ENCODE measurements around the gene GDF15.
A peak's percentile ranks its signal among the peaks of the same experiment; 100 is the strongest.
"Not testable (repeated sequence)": the region's sequence is repeated elsewhere in the genome, so short reads cannot be mapped to it uniquely, and the experiment has no call there.

The GDF15 gene

DNA sequence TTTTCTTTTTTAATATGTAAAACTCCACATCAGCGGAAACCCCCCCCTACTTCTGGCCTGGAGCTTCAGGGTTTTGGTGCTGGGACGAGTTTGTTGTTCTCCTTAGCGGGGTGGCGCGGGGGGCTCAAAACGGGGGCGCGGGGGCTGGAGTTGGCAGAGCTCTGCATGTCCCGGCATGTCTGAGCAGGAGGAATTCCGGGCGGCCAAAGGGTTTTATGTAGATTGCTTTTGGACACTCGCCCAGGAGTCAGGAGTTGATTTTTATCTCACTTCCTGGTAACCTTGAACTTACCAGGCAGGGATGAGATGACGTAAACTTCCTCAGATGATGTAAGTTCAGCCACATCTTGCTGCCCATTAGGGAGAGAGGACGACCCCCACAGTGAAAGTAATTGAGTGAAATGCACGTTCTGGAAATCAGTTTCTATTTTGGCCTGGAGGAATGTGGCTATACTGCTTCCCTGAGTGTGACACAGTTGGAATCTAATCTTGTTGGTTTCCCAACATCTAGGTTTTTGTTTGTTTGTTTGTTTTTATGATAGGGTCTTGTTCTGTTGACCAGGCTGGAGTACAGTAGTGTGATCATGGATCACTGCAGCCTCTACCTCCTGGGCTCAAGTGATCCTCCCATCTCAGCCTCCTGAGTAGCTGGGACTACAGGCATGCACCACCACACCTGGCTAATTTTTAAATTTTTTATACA lies 21.0 kb upstream of the GDF15 start:
- DNase-seq, result no peak

DNA sequence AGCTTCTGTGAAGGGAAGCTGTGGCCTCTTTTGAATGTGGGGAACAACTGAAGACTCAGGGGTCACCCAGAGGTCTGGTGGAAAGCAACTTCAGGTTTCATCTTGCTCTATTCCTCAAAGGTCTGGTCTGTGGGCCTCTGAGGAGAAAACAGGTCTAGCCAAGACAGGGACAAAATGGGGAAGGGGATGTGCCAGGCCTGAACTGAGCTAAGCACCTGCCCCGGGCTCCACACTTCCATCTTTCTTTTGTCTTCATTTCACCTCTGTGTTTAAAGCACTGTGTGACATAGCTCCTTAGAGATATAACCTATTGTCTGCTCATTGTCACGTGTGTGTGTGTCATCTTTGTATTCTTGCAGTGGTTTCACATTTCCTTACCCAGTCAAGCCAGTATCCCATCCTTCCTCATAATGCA lies 19.9 kb upstream of the GDF15 start:
- DNase-seq, result no peak

DNA sequence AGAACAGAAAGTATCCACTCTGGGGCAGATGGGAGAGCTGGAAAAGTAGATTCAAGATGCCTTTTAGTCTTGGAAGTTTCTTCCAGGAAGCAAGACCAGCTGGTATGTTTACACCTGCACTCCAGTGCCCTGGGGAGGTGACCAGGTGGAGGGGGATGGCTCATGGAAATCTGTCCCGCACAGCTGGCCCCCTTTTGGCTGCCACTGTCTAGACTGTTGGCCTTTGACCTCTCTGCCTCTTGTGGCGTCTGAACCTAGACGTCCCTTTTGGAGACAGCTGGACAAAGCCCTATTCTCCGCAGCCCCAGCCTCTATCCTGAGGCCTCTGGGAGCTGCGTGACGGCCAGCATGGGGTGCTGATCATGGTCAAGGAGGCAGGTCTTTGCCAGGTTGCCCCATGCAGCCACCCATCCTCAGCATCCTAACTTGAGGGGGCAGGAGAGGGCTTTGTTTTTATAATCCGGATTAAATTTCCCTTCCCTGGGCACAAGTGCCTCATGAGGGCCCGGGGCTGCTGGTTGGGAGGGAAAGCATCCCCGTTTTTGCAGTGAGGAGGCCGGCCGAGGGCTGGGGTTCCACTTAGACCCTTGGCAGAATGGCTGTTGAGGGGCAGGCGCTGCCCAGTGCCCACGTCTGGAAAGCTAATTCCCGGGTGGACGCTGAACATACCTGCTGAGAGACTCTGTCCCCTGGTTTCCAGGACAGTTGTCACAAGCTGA lies 17.3 kb upstream of the GDF15 start:
- DNase-seq, result no peak

DNA sequence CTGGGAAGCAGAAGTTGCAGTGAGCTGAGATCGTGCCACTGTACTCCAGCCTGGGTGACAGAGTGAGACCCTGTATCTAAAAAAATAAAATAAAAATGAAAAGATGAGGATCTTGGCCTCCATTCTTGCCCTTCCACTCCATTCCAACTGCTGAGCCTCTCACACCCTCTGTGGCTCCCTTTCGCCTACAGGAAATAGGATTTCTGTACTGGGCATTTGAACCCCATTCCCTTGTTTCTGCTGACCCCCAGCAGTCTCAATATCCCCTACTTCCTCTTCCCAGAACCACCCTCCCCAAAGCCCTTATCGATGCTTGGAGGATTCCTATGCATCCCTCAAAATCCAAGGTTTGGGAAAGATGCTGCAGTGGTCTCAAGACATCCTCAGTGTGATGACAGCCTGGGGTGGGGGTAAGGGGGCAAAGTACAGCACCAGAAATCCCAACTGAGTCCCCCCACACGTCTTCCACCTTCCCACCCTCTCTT lies 12.5 kb upstream of the GDF15 start:
- DNase-seq, result no peak

DNA sequence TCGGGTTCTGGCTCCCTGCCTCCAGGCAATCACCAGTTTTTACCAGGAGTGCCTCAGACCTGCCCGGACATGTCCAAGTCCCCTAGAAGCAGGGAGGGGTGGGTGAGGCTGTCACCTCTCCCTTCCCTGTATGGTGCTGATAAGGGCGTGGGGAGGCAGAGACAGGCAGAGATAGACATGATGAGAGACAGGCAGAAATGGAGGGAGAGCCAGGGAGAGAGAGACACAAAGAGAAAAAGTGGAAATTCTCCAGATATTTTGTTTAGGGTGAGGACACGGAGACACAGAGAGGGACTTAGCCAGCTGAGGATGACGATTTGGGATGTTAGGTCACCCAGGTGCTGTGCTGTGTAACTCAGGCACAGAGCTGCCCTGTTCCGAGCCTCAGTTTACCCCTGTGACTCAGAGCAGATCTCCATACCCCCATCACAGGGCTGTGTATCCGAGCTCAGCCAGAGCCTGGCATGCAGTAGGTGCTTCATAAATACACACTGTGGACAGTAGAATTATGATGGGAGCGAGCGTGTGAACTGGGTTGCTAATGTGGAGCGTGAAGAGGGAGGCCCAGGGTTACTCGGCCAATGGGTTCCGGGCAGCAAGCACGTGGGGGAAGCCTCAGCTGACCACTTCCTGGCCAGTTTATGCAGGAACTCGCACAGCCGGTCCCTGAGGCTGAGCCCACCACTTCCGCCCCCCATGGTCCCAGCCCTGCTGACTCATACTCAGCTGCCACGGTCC lies 11.9 kb upstream of the GDF15 start:
- DNase-seq, result peak; percentile 10

DNA sequence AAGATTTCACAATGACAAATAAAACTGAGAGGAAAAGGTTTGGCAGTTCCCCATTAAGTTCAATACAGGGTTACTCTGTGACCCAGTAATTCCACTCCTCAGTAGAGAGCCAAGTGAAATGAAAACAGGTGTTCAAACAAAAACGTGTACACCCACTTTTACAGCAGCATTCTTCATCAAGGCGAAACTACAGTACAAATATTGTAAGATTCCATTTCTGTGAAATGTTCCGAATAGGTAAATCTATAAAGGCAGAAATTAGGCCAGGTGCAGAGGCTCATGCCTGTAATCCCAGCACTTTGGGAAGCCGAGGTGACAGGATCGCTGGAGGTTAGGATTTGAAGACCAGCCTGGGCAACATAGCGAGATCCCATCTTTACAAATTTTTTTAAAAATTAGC lies 8.9 kb upstream of the GDF15 start:
- no peak for DNase-seq

DNA sequence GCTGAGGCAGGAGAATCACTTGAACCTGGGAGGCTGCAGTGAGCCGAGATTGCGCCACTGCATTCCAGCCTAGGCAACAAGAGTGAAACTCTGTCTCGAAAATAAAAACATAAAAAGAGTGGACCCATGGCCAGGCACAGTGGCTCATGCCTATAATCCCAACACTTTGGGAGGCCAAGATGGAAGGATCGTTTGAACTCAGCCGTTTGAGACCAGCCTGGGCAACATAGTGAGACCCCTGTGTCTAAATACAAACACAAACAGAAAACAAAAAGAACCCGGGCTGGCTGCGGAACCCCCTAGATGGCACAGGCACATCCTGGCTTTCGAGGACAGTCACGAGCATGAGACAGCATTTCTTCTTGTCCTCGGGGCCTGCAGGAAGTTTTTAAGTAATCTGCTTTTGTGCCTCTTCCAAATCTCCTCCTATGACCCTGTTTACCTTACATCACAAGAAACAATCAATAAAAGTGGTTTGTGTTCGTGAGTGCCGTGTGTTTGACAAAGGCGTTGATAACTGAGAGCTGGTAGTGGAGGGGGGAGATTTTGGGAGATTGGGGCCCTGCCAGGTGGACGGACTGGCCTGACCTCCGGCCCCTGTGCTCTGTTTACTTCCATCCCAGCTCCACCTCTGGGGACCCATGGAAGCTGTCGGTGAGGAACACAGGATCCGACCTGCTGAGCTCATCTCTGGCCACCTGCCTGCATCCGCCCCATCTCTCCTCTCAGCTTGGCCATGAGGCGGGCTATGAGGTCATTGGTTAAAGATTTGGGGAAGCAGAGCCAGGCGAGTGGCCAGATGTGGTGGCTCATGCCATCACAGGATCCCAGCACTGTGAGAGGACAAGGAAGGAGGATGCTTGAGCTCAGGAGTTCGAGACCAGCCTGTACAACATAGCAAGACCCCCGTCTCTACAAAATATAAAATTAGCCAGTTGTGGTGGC lies 5.9 kb upstream of the GDF15 start:
- DNase-seq, result no peak

DNA sequence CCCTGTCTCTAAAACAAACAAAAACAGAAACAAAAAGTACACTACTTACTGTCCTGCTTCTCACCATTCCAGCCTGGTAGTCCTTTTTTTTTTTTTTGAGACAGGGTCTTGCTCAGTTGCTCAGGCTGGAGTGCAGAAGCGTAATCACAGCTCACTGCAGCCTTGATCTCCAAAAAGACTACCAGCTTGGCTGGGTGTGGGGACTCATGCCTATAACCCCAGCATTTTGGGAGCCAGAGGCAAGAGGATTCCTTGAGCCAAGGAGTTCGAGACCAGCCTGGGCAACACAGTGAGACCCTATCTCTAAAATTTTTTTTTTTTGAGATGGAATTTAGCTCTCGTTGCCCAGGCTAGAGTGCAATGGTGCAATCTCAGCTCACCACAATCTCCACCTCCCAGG lies 5.1 kb upstream of the GDF15 start:
- no peak for DNase-seq

DNA sequence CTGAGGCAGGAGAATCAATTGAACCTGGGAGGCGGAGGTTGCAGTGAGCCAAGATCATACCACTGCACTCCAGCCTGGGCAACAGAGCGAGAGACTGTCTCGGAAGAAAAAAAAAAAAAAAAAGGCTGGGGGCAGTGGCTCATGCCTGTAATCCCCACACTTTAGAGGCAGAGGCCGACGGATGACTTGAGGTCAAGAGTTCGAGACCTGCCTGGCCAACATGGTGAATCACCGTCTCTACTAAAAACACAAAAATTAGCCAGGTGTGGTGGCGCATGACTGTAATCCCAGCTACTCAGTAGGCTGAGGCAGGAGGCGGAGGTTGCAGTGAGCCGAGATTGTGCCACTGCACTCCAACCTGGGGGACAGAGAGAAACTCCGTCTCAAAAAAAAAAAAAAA lies 2.3 kb upstream of the GDF15 start:
- not testable (repeated sequence) for DNase-seq

DNA sequence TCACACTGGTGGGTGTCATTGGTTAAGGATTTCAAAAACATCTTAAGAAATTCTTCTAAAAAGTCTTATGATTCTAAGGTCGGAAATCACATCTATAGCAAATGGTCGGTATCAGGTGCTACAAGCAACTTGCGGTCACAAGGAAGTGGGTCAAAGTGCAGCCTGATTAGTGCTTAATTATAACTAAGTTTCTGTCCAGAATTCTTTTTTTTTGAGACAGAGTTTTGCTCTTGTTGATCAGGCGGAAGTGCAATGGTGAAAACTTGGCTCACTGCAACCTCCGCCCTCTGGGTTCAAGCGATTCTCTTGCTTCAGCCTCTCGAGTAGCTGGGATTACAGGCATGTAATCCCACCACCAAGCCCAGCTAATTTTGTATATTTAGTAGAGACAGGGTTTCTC lies 1.2 kb upstream of the GDF15 start:
- no peak for DNase-seq

DNA sequence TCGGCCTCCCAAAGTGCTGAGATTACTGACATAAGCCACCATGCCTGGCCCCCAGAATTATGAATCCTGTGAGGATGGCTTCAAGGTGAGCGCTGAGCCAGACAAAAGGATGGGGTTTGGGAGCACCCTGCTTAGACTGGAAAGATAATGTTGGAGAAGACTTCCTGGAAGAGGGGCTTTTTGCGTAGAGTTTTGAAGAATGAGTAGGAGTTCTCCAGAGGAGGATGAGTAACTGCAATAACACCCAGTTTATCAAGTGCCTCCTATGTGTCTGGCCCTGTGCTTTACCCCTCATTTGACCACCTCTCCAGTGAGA lies 641 bp upstream of the GDF15 start:
- no peak for DNase-seq

DNA sequence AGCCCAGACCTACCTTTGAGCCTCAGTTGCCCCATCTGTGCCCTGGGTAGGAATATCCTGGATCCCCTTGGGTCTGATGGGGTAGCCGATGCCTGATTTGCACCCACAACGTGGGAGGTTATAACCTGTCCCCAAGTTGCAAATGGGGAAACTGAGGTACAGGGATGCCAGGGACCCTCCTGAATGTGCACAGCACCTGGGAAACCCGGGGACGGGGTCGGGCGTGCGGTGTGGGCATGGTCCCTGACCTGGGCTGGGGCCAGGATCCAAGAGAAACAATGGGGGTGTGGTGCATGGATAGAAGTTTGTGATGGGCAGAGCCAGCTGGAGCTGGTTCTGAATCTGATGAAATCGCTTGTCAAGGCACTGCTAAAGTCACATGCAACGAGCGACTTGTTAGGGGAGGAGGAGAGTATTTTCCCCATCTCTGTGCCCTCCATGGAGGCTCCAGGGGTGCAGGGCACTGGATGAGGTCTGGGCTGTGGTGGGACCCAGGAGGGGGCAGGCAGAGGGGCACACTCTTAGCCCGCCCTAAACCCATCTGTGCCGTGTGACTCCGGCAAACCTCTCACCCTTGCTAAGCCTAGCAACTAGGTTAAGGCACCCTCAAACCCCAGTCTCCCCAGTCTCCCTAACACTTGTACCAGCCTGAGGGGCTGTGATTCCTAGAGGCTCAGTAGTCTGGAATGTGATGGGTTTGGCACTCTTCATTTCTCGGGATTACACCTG lies 749 bp downstream of the GDF15 start:
- DNase-seq, result no peak

DNA sequence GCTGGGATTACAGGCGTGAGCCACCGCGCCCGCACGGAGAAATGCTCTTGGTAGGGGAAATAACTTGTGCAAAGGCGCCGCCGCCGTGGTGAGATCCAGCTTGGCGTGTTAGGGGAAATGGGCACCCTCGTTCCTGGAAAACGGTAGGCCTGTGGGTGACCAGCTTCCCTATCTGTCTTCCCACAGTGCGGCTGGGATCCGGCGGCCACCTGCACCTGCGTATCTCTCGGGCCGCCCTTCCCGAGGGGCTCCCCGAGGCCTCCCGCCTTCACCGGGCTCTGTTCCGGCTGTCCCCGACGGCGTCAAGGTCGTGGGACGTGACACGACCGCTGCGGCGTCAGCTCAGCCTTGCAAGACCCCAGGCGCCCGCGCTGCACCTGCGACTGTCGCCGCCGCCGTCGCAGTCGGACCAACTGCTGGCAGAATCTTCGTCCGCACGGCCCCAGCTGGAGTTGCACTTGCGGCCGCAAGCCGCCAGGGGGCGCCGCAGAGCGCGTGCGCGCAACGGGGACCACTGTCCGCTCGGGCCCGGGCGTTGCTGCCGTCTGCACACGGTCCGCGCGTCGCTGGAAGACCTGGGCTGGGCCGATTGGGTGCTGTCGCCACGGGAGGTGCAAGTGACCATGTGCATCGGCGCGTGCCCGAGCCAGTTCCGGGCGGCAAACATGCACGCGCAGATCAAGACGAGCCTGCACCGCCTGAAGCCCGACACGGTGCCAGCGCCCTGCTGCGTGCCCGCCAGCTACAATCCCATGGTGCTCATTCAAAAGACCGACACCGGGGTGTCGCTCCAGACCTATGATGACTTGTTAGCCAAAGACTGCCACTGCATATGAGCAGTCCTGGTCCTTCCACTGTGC lies 2.4 kb downstream of the GDF15 start:
- peak; percentile 27 for DNase-seq

DNA sequence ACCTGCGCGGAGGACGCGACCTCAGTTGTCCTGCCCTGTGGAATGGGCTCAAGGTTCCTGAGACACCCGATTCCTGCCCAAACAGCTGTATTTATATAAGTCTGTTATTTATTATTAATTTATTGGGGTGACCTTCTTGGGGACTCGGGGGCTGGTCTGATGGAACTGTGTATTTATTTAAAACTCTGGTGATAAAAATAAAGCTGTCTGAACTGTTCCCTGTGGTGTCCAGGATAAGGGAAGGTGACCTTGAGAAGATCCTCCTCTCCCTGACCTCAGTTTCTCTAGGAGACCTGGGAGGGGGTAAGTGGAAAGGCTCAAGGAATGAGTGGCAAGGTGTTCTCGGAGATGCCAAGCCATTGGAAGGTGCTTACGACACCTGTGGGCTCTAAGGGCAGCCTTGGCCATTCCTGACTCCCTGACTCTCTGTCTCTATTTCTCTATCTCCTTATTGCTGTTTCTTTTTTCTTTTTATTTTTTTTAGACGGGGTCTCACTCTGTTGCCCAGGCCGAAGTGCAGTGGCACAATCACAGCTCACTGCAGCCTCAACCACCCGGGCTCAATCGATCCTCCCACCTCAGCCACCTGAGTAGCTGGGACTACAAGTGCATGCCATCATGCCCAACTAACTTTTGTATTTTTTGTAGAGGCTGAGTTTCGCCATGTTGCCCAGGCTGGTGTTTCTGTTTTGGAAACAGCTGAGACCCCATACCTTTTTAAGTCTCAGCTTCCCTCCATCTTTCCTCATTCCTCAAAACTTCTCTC lies 3.2 kb downstream of the GDF15 start:
- no peak for DNase-seq

DNA sequence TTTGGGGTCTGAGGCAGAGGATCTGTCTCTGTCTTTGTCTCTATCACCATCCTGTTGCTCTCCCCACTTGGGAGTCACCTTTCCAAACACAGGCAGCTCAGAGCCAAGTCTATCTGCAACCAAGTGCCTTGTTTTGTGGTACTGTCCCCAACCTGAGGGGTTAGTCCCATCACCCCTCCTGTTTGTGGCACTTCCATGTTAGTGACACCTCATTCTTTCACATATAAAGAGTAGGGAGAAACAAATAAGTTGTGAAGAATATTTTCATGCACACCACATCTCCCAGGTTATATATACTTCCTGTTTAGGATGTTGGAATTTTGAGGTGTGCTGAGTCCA lies 3.7 kb downstream of the GDF15 start:
- no peak for DNase-seq

DNA sequence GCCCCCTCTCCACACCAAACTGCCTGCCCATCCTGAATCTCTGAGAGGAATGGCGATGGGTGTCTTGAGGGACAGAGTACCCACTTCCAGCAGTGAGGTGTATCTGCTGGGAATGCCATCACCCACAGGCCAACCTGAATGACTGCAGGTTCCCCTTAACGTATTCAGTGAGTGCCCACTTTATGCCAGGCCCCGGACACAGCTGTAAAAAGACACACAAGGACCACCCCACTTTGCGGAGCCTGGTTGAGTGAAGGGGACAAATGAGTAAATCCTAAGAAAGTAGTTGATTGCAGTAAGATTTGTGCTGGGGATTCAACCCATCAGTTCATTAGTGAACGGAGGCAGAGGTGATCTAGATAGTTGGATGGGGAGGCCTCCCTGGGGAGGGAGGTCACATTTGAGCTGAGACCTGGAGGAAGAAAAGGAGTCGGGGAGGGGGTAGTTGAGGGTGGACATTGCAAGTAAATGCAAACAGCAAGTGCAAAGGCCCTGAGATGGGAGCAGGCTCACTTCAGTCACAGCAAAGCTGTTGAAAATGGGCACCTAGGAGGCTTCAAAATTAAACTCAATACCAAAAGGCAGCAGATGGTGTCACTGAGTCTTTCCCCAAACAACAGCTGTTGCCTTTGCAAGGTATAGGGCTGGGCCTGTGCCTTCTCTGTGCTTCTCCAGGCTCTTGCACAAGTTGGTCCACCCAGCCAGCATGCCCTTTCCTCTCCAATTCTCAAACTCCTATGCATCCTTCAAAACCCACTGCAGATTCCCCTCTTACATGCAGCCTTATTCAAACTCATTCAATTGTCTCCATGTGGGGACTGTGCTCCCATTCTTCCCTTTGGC lies 4.3 kb downstream of the GDF15 start:
- no peak for DNase-seq

DNA sequence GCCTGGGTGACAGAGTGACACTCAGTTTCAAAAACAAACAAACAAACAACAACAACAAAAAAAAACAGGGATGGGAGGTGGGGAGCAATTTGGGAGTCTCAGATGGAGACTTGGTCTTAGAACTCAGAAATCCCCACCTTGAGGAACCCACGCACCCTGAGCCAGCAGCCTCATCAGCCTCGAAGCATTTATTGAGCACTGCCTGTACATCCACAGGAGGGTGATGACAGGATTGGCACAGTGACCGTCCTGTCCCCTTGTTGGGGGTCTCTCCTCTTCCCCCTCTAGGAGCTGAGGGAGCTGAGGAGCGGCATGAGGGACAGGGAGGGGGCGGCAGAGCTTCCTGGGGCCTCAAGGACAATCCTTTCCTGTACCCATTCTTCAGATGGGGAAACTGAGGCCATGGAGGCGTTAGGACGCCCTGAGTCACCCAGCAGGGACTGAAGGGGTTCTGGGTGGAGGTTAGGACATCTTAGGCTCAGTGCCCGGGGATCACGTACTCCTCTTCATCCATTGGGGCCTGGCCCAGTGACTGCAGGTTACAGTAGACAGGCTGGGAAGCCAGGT lies 5.6 kb downstream of the GDF15 start:
- no peak for DNase-seq

DNA sequence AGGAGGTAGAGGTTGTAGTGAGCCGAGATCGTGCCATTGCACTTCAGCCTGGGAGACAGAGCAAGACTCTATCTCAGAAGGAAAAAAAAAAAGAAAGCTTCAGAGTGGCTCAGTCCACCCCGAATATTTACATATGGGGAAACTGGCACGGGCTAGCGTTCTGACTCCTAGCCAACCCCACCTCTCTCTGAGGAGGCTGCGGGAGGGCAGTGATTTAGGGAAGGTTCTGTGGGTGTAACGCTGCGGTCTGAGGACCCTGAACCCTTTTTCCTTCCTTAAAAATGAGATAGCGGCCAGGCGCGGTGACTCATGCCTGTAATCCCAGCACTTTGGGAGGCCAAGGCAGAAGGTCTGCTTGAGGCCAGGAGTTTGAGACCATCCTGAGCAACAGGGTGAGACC lies 6.5 kb downstream of the GDF15 start:
- no peak for DNase-seq

DNA sequence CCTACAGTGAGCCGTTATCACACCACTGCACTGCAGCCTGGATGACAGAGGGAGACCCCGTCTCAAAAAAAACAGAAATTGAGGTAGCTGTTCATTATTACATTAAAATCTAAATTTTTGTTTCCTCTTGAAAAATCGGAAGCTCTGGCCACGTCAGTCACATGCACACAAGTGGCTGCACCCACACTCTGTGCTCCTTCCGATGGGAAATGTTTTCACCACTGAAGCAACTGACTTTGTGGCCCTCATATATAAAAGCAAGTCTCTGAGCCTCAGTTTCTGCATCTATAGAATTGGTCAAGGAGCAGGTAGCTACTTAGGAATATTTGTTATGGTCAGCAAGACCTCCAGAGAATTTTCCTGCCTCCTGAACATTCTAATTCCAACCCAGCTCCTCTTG lies 7.0 kb downstream of the GDF15 start:
- DNase-seq, result no peak
